Measurements from ENCODE around the gene LYZ. TPM values are rescaled to one million over a fixed set of nuclear protein-coding genes. Genes with fewer than 3 reads are reported as not detected.
A peak's percentile ranks its signal among the peaks of the same experiment; 100 is the strongest.

LYZ gene
- 6.4 and 13.8 TPM in 2 replicates for total RNA-seq (2011; cell fraction: chromatin; rRNA removed; ENCODE audit: low replicate concordance)
- total RNA-seq (2011; cell fraction: nucleolus; rRNA removed), result 11.3 and 12.5 TPM in 2 replicates
- total RNA-seq (2011; cell fraction: nucleoplasm; rRNA removed), result 15.8 and 17.8 TPM in 2 replicates
- total RNA-seq (2014; rRNA removed), result 30.1 and 38.1 TPM in 2 replicates
- total RNA-seq (2014; rRNA removed; fragmentation: Illumina TruSeq; extraction: Trizol), result 64.1 and 64.8 TPM in 2 replicates
- 96.3 and 99.0 TPM in 2 replicates for total RNA-seq (2015; rRNA removed; fragmentation: Illumina TruSeq; extraction: Trizol)
- total RNA-seq (2021), result 31.9 and 32.0 TPM in 2 replicates
- 35.6 and 41.2 TPM in 2 replicates for polyA plus RNA-seq (2011; rRNA removed)
- 25.8 and 34.2 TPM in 2 replicates for polyA plus RNA-seq (2011; cell fraction: cytosol; rRNA removed)
- 4.1 and 6.9 TPM in 2 replicates for polyA plus RNA-seq (2011; cell fraction: nucleus; rRNA removed)
- polyA plus RNA-seq (2012), result 63.9 and 76.2 TPM in 2 replicates
- 42.1 and 46.5 TPM in 2 replicates for polyA plus RNA-seq (2014; fragmentation: Illumina TruSeq; extraction: Trizol)
- polyA plus RNA-seq (2014; fragmentation: Nextera tagmentation; extraction: Ambion mirVana), result 10 to 100 TPM; 44.0 to 47.0 TPM
- 27.2 and 37.0 TPM in 2 replicates for polyA plus RNA-seq (2014; rRNA removed)
- 85.6 and 103 TPM in 2 replicates for polyA minus RNA-seq (2011; rRNA and poly(A)+ RNA removed)
- 23.7 and 37.9 TPM in 2 replicates for polyA minus RNA-seq (2011; cell fraction: cytosol; rRNA and poly(A)+ RNA removed)
- 2.4 and 5.3 TPM in 2 replicates for polyA minus RNA-seq (2011; cell fraction: nucleus; rRNA and poly(A)+ RNA removed)
- Bru-seq, nascent RNA, result percentile 66 among the genes with signal in this experiment
- BruChase-seq, experiment 1, labeled RNA remaining after a 2-hour chase, result percentile 71 among the genes with signal in this experiment
- percentile 67 among the genes with signal in this experiment for BruChase-seq, experiment 2, labeled RNA remaining after a 6-hour chase
- long read RNA-seq, experiment 1, transcript LYZ-201 (4 exons, 1,530 nt), result major isoform, 8 of 15 reads
- long read RNA-seq, experiment 1, partial matches to known transcripts, result 0 of 15 reads
- long read RNA-seq, experiment 1, other reads (novel, unspliced or antisense), result 7 of 15 reads
- long read RNA-seq, experiment 2, transcript LYZ-201 (4 exons, 1,530 nt), result major isoform, 13 of 33 reads
- long read RNA-seq, experiment 2, partial matches to known transcripts, result 19 of 33 reads
- long read RNA-seq, experiment 2, other reads (novel, unspliced or antisense), result 1 of 33 reads
- long read RNA-seq, experiment 3, transcript LYZ-201 (4 exons, 1,530 nt), result major isoform, 6 of 8 reads
- long read RNA-seq, experiment 3, partial matches to known transcripts, result 0 of 8 reads
- long read RNA-seq, experiment 3, other reads (novel, unspliced or antisense), result 2 of 8 reads

DNA sequence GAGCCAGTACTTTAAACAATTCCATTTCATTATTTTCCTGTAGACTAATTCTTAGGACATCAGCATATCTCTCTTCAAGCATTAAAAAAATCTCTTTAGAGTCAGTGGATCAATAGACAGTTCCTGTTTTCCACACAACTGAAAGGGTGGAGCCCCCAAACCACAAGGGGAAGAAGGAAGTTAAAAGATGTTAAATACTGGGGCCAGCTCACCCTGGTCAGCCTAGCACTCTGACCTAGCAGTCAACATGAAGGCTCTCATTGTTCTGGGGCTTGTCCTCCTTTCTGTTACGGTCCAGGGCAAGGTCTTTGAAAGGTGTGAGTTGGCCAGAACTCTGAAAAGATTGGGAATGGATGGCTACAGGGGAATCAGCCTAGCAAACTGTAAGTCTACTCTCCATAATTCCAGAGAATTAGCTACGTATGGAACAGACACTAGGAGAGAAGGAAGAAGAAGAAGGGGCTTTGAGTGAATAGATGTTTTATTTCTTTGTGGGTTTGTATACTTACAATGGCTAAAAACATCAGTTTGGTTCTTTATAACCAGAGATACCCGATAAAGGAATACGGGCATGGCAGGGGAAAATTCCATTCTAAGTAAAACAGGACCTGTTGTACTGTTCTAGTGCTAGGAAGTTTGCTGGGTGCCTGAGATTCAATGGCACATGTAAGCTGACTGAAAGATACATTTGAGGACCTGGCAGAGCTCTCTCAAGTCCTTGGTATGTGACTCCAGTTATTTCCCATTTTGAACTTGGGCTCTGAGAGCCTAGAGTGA lies at the start of gene LYZ:
Gene LYZ (plus strand): TSS at position 220 of the 777 bp plus-strand sequence. CDS start 28 bp downstream, at position 248.
- H3K79me2 ChIP-seq (ENCODE audit: control insufficient read depth, insufficient read depth, low read length), result no peaks in the 10 kb centered on the region
- no peaks in the 10 kb centered on the region for H3K9me3 ChIP-seq (replicated peaks; ENCODE audit: control insufficient read depth, insufficient read depth, low read depth, low read length)
- no peaks in the 10 kb centered on the region for H3K27me3 ChIP-seq (ENCODE audit: control insufficient read depth in 2 of 2, insufficient read depth in 2 of 2, low read length in 2 of 2)
- H3K9ac ChIP-seq (ENCODE audit: insufficient read depth in 1 of 2, low read depth in 2 of 2, low read length in 2 of 2), result peak within 1 kb of the TSS; percentile 43 to 74; a peak in 3 of 4 replicates
- H4K20me1 ChIP-seq (replicated peaks; ENCODE audit: control insufficient read depth, insufficient read depth, low read length), result no peaks in the 10 kb centered on the region
- intact Hi-C loops (cut with micrococcal nuclease), result loop anchor here (2.0 kb wide), 1 partner anchor 58 kb away; no protein-coding TSS in a partner anchor
- in situ Hi-C loops (cut with MboI), result no loop called here
- WGBS (ENCODE audit: insufficient coverage, low coverage, missing lambda C conversion rate), result 38% methylated on average over 4 of the region's 4 CpGs
- peak within 1 kb of the TSS; percentile 47 for H3K4me2 ChIP-seq (ENCODE audit: insufficient read depth, low read length)
- H2AFZ ChIP-seq (ENCODE audit: low read depth, low read length), result peak within 1 kb of the TSS; percentile 93
- BruUV-seq (replicated peaks), result TSS peak; percentile 71
- POLR2A ChIA-PET, result interaction anchor here (1.0 to 2.1 kb wide), 4 partner anchors 9 to 19 kb away, joined by 3 to 11 read pairs (median 5); no protein-coding TSS in a partner anchor
- peak within 1 kb of the TSS; percentile 63 for H3K27ac ChIP-seq (ENCODE audit: extremely low read depth, low read depth, low read length)
- peak; percentile 90 for ATAC-seq
- CTCF ChIA-PET (ENCODE audit: low intra/inter-chr PET ratio), result no interaction called here
- no peaks in the 10 kb centered on the region for H3K36me3 ChIP-seq (ENCODE audit: control insufficient read depth, insufficient read depth, low read length)
- H3K9me1 ChIP-seq (ENCODE audit: control insufficient read depth, insufficient read depth, low read length), result no peaks in the 10 kb centered on the region
- DNase-seq (ENCODE audit: extremely low read depth in 1 of 4, low spot score in 3 of 4), result peak in 2 of 4 experiments; percentile 46 to 63
- FAIRE-seq, result peak; percentile 77
- H3K4me3 ChIP-seq, result peak within 1 kb of the TSS; percentile 20
- peaks cover 4 to 10% of the 10 kb centered on the region in 2 experiments; a peak in 4 of 5 replicates for H3K4me1 ChIP-seq (replicated peaks in 1 of 2; ENCODE audit: control insufficient read depth in 2 of 2, insufficient read depth in 2 of 2, low read length in 2 of 2)
- TF ChIP-seq CREM (IDR thresholded peaks at IDR 0.05; ENCODE audit: low read depth) (no peak; the same call in 1 of the 2 replicates), ZNF174 (CRISPR knock-in tag; IDR thresholded peaks at IDR 0.05) (no peak), BRD4 (IDR thresholded peaks at IDR 0.05) (peak; percentile 48; the same call in 1 of the 2 replicates), GTF2E2 (tag; IDR thresholded peaks at IDR 0.05) (0 out of 2 replicates have a peak, but pooled peaks have one; percentile 32), ZNF384 (IDR thresholded peaks at IDR 0.05; ENCODE audit: low read depth, low read length) (peak; percentile 52), FUS (optimal IDR thresholded peaks at IDR 0.05; ENCODE audit: low read depth, low read length) (no peak), KDM5B (IDR thresholded peaks at IDR 0.05; ENCODE audit: insufficient replicate concordance, low read depth, low read length) (peak; percentile 82), RBBP5 (IDR thresholded peaks at IDR 0.05; ENCODE audit: borderline replicate concordance, insufficient read depth, low read length, poor library complexity, severe bottlenecking) (no peak), ZFP91 (CRISPR knock-in tag; IDR thresholded peaks at IDR 0.05) (no peak), KLF1 (tag; IDR thresholded peaks at IDR 0.05) (no peak), CBX1 (IDR thresholded peaks at IDR 0.05; ENCODE audit: low read depth) (no peak)
- TF ChIP-seq, protein P1, sequence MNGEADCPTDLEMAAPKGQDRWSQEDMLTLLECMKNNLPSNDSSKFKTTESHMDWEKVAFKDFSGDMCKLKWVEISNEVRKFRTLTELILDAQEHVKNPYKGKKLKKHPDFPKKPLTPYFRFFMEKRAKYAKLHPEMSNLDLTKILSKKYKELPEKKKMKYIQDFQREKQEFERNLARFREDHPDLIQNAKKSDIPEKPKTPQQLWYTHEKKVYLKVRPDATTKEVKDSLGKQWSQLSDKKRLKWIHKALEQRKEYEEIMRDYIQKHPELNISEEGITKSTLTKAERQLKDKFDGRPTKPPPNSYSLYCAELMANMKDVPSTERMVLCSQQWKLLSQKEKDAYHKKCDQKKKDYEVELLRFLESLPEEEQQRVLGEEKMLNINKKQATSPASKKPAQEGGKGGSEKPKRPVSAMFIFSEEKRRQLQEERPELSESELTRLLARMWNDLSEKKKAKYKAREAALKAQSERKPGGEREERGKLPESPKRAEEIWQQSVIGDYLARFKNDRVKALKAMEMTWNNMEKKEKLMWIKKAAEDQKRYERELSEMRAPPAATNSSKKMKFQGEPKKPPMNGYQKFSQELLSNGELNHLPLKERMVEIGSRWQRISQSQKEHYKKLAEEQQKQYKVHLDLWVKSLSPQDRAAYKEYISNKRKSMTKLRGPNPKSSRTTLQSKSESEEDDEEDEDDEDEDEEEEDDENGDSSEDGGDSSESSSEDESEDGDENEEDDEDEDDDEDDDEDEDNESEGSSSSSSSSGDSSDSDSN (IDR thresholded peaks at IDR 0.05; ENCODE audit: borderline replicate concordance in 1 of 2, low read depth in 2 of 2, low read length in 2 of 2), result no peak
